GM12801 (cell line): ENCODE results near the gene POFUT1.

Experiments used
- TF ChIP-seq, protein P1 (sequence below): IDR thresholded peaks from one replicate; pipeline ENCODE4 v1.5.1; 2011; ENCODE audit warnings: control low read depth; ENCODE audit not compliant: insufficient read length; ENCODE audit errors: extremely low read depth

Gene POFUT1

DNA sequence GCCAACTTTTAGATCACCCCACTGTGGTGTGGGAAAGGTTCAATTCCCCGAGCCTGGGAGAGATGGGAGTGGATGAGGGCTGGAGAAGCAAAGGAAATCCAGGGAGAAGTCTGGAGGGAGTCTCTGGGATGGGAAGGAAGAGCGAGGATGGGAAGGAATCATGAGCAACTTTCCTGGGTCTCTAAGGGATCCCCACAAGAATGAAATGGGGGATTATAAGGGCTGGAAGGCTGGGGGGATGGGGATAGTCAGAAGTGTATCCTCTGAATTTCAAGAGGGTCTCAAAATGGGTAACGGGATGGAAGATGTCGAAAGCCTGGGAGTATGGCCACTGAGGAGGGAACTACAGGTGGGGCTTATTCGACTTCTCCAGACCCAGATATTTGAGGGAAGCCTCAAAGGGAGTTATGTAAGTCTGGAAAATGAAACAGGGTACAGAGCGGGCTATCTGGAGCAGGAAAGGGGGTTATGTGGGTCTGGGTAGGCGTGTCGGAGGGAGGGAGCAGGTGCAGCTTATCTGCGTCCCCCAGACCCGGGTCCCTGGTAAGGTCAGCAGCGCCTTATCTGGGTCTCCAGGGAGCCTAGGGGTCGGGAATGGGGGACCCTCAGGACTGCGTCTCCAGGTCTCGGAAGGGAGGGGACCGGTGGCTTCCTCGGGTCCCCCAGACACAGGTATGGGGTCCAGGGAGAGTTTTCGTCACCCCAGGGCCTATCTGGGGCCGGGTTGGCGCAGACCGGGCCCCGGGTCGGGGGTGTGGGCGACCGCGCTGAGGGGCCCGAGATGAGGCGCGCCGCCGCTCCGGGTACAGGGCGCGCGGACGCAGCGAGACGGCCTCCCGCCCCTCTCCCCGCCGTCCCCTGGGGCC, 687 bp upstream of the POFUT1 start:
- TF ChIP-seq, protein P1, sequence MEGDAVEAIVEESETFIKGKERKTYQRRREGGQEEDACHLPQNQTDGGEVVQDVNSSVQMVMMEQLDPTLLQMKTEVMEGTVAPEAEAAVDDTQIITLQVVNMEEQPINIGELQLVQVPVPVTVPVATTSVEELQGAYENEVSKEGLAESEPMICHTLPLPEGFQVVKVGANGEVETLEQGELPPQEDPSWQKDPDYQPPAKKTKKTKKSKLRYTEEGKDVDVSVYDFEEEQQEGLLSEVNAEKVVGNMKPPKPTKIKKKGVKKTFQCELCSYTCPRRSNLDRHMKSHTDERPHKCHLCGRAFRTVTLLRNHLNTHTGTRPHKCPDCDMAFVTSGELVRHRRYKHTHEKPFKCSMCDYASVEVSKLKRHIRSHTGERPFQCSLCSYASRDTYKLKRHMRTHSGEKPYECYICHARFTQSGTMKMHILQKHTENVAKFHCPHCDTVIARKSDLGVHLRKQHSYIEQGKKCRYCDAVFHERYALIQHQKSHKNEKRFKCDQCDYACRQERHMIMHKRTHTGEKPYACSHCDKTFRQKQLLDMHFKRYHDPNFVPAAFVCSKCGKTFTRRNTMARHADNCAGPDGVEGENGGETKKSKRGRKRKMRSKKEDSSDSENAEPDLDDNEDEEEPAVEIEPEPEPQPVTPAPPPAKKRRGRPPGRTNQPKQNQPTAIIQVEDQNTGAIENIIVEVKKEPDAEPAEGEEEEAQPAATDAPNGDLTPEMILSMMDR: no peak

DNA sequence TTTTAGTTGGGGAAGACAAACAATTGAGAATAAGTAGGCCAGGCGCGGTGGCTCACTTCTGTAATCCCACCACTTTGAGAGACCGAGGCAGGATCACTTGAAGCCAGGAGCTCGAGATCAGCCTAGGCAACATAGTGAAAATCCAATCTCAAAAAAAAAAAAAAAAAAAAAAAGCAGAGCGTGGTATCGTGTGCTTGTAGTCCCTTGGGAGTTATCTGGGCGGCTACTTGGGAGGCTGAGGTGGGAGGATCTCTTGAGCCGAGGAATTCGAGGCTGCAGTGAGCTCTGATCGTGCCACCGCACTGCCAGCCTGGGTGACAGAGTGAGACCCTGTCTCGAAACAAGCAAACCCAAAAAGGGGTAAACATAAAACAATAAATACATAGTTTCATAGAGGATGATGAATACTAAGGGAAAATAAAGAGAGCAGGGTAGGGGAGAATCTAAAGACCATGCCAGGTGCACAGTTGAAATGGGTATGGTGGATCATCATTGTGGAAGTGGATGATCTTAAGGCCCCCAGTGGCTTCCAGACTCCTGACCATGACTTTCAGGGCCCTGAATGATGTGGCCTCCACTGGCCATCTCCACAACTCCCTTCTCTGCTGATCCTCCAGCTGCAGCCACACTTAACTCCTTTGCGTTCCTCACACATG, 947 bp downstream of the POFUT1 start:
- TF ChIP-seq, protein P1: no peak

DNA sequence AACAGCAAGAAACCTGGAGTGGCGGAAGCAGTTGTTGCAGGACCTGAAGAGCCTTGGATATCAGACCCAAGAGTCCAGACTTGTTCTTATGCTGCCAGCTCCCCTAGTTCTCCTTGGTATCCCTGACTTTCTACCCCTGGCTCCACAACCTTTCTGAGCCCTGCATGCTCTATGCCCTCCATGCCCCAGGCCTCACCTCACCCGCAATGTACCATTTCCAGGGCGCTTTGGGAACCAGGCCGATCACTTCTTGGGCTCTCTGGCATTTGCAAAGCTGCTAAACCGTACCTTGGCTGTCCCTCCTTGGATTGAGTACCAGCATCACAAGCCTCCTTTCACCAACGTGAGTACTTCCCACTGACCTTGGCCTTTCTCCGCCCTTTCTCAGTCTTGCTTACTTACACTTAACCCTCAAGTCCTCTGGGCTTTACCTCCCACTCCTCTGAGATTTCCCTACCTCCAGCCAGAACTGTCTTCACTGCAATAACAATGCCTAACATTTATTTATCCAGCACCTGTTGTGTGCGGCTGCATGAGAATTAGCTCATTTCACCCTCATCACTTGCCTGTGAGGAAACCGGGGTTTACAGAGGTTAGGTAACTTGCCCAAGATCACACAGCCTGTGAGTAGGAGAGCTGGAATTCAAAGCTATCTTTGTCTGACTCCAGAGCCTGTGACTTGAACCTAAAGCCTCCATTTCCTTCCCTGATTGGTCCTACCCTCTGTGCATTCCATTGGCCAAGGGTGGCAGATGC, 2.3 kb downstream of the POFUT1 start:
- TF ChIP-seq, protein P1: no peak

DNA sequence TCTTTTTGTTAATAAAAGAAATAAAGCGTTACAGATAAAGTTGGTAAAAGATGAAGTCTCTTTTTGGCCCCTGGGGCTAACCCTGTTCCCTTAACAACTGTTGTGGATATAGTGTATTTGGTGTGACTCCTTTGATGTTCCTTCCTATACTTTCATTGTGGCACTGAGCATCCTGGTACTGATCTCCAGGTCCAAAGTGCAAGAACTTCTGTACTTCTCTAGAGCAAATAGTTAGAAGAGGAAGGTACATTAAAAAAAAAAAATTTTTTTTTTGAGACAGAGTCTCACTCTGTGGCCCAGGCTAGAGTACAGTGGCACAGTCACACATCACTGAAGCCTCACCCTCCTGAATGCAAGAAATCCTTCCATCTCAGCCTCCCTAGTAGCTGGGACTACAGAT, 6.2 kb downstream of the POFUT1 start:
- TF ChIP-seq, protein P1: no peak

DNA sequence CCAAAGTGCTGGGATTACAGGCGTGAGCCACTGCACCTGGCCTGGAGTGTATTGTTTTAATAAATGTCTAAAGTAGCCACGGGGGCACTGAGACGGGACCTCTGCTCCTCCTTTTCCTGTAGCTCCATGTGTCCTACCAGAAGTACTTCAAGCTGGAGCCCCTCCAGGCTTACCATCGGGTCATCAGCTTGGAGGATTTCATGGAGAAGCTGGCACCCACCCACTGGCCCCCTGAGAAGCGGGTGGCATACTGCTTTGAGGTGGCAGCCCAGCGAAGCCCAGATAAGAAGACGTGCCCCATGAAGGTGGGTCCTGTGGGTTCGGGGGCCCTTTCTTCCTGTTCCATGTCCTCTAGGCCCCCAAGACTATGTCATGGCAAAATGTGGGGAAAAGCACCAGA, 7.5 kb downstream of the POFUT1 start:
- TF ChIP-seq, protein P1: no peak

DNA sequence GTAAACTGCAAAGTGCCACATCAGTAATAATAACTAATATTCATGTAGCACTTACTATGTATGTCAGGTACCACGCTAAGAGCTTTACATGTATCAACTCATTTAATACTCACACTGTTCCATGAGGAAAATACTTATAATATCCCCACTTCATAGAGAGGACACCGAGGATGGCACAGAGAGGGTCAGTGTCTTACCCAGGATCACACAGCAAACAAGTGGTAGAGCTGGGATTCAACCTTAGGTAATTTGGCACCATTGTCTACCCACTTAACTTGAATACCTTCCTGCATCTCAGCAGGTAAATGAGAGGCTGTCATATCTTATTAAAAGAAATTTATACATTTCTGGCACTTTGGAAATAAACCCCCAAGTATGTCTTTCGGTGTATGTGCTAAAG, 8.0 kb downstream of the POFUT1 start:
- TF ChIP-seq, protein P1: no peak
